ENCODE measurements around the gene EEFSEC. TPM values are rescaled to one million over a fixed set of nuclear protein-coding genes. Genes with fewer than 3 reads are reported as not detected.

EEFSEC gene
- total RNA-seq, 1 experiment from 2014 or later: 9.6 TPM

- Histone ChIP-seq H3K4me1 (ENCODE audit: insufficient read depth, low read length) (peaks cover 8% of the 10 kb centered on the region; the same call in 1 of the 2 replicates), H3K36me3 (ENCODE audit: low read depth, low read length) (no peaks in the 10 kb centered on the region), H3K4me3 (ENCODE audit: low read length) (no peak overlapping the region), H3F3A (ENCODE audit: low read length, unreplicated experiment) (no peaks in the 10 kb centered on the region), H3K4me2 (ENCODE audit: low read length) (no peak overlapping the region), H3K9me3 (ENCODE audit: low read length) (no peaks in the 10 kb centered on the region), H3K9ac (ENCODE audit: low read length) (no peak overlapping the region), H3K9me2 (replicated peaks; ENCODE audit: low read length) (no peaks in the 10 kb centered on the region), H2AFZ (ENCODE audit: low read length) (no peak overlapping the region), H3K27me3 (ENCODE audit: low read length) (no peaks in the 10 kb centered on the region), H3K79me2 (ENCODE audit: low read length) (no peaks in the 10 kb centered on the region), H3K27ac (ENCODE audit: low read length) (no peak overlapping the region), H4K20me1 (ENCODE audit: low read length) (no peaks in the 10 kb centered on the region)
- no peak for DNase-seq
- no TSS peak for BruUV-seq (replicated peaks)
- ATAC-seq: no peak
- TF ChIP-seq EZH2 (IDR thresholded peaks at IDR 0.05; ENCODE audit: low read length, unreplicated experiment): no peak
- TF ChIP-seq CTCF (conservative IDR thresholded peaks at IDR 0.05; ENCODE audit: low read depth, low read length): no peak
- no peak for TF ChIP-seq EZH2phosphoT487 (IDR thresholded peaks at IDR 0.05; ENCODE audit: borderline replicate concordance, low read length)
- ChIA-PET POLR2A (ENCODE audit: unreplicated experiment) (no interaction called here), CTCF (no interaction called here)
- intact Hi-C loops (cut with micrococcal nuclease): no loop called here
Observed at GRCh38 chr3:128319741-128320141, 166.5 kb downstream of the EEFSEC start.

GRCh38 chr3:128320551-128321340 is 167.5 kb downstream of the EEFSEC start:
- POLR2A ChIA-PET (ENCODE audit: unreplicated experiment): no interaction called here
- no TSS peak for BruUV-seq (replicated peaks)
- Histone ChIP-seq H3K36me3 (ENCODE audit: low read depth, low read length) (no peaks in the 10 kb centered on the region), H3K27ac (ENCODE audit: low read length) (no peak overlapping the region), H2AFZ (ENCODE audit: low read length) (no peak overlapping the region), H3K9me2 (replicated peaks; ENCODE audit: low read length) (no peaks in the 10 kb centered on the region), H3K4me2 (ENCODE audit: low read length) (no peak overlapping the region), H3K4me3 (ENCODE audit: low read length) (no peak overlapping the region), H4K20me1 (ENCODE audit: low read length) (no peaks in the 10 kb centered on the region), H3F3A (ENCODE audit: low read length, unreplicated experiment) (no peaks in the 10 kb centered on the region), H3K79me2 (ENCODE audit: low read length) (no peaks in the 10 kb centered on the region), H3K27me3 (ENCODE audit: low read length) (no peaks in the 10 kb centered on the region), H3K4me1 (ENCODE audit: insufficient read depth, low read length) (peaks cover 8% of the 10 kb centered on the region; the same call in 1 of the 2 replicates), H3K9ac (ENCODE audit: low read length) (no peak overlapping the region), H3K9me3 (ENCODE audit: low read length) (no peaks in the 10 kb centered on the region)
- TF ChIP-seq CTCF (conservative IDR thresholded peaks at IDR 0.05; ENCODE audit: low read depth, low read length) (no peak), EZH2 (IDR thresholded peaks at IDR 0.05; ENCODE audit: low read length, unreplicated experiment) (no peak), EZH2phosphoT487 (IDR thresholded peaks at IDR 0.05; ENCODE audit: borderline replicate concordance, low read length) (no peak)
- ATAC-seq (no peak), DNase-seq (no peak)
- intact Hi-C loops (cut with micrococcal nuclease): no loop called here
- CTCF ChIA-PET: no interaction called here

- no TSS peak for BruUV-seq (replicated peaks)
- no peaks in the 10 kb centered on the region for H4K20me1 ChIP-seq (ENCODE audit: low read length)
- no peaks in the 10 kb centered on the region for H3K79me2 ChIP-seq (ENCODE audit: low read length)
- no peaks in the 10 kb centered on the region for H3K27me3 ChIP-seq (ENCODE audit: low read length)
- H3K27ac ChIP-seq (ENCODE audit: low read length): no peak overlapping the region
- peaks cover 8% of the 10 kb centered on the region; the same call in 1 of the 2 replicates for H3K4me1 ChIP-seq (ENCODE audit: insufficient read depth, low read length)
- no peak overlapping the region for H3K4me3 ChIP-seq (ENCODE audit: low read length)
- CTCF ChIA-PET: no interaction called here
- no peaks in the 10 kb centered on the region for H3F3A ChIP-seq (ENCODE audit: low read length, unreplicated experiment)
- TF ChIP-seq CTCF (conservative IDR thresholded peaks at IDR 0.05; ENCODE audit: low read depth, low read length) (no peak), EZH2 (IDR thresholded peaks at IDR 0.05; ENCODE audit: low read length, unreplicated experiment) (no peak), EZH2phosphoT487 (IDR thresholded peaks at IDR 0.05; ENCODE audit: borderline replicate concordance, low read length) (no peak)
- H3K4me2 ChIP-seq (ENCODE audit: low read length): no peak overlapping the region
- ATAC-seq (no peak), DNase-seq (no peak)
- intact Hi-C loops (cut with micrococcal nuclease): no loop called here
- POLR2A ChIA-PET (ENCODE audit: unreplicated experiment): no interaction called here
- H2AFZ ChIP-seq (ENCODE audit: low read length): no peak overlapping the region
- H3K9ac ChIP-seq (ENCODE audit: low read length): no peak overlapping the region
- no peaks in the 10 kb centered on the region for H3K36me3 ChIP-seq (ENCODE audit: low read depth, low read length)
- H3K9me2 ChIP-seq (replicated peaks; ENCODE audit: low read length): no peaks in the 10 kb centered on the region
- no peaks in the 10 kb centered on the region for H3K9me3 ChIP-seq (ENCODE audit: low read length)
Observed at GRCh38 chr3:128321418-128321817, 168.1 kb downstream of the EEFSEC start.

Data from PC-3 (cell line).